Glutamatergic neuron (in vitro differentiated cells): ENCODE results near the gene SPIN1. TPM values are rescaled to one million over a fixed set of nuclear protein-coding genes. Genes with fewer than 3 reads are reported as not detected.

Experiments
- DNase-seq: peaks from one replicate; pipeline ENCODE4 v3.0.0; 2022
- H3K27ac Mint-ChIP-seq: one replicate; pipeline ENCODE4 v1.8.0; 2020; ENCODE audit warnings: mild to moderate bottlenecking, mixed read lengths, inconsistent platforms; ENCODE audit not compliant: unreplicated experiment
- H3K27me3 Mint-ChIP-seq: one replicate; pipeline ENCODE4 v1.8.0; 2020; ENCODE audit warnings: mild to moderate bottlenecking, moderate library complexity, mixed read lengths, inconsistent platforms; ENCODE audit not compliant: unreplicated experiment
- H3K36me3 Mint-ChIP-seq: one replicate; pipeline ENCODE4 v1.8.0; 2020; ENCODE audit warnings: mild to moderate bottlenecking, mixed read lengths, inconsistent platforms; ENCODE audit not compliant: unreplicated experiment
- H3K4me1 Mint-ChIP-seq: one replicate; pipeline ENCODE4 v1.8.0; 2020; ENCODE audit warnings: mild to moderate bottlenecking, low read depth, mixed read lengths, inconsistent platforms; ENCODE audit not compliant: unreplicated experiment
- H3K4me3 Mint-ChIP-seq: one replicate; pipeline ENCODE4 v1.8.0; 2020; ENCODE audit warnings: mild to moderate bottlenecking, mixed read lengths, inconsistent platforms; ENCODE audit not compliant: unreplicated experiment
- H3K9me3 Mint-ChIP-seq: one replicate; pipeline ENCODE4 v1.8.0; 2020; ENCODE audit warnings: mild to moderate bottlenecking, moderate library complexity, mixed read lengths, inconsistent platforms; ENCODE audit not compliant: unreplicated experiment
- total RNA-seq: library from RNA; stranded (reverse); fragmentation: NEBNext Ultra II Directional; extraction: Animal tissue kit (Norgen Biotek cat#: 25700); gene quantifications from one replicate; pipeline ENCODE4 v1.2.1, GENCODE V29; 2021; ENCODE audit not compliant: unreplicated experiment
- TF ChIP-seq, protein P1 (sequence below): fragments of 200-600 bp; sonication (generic); IDR thresholded peaks from one replicate; pipeline ENCODE4 v1.5.0; 2021; ENCODE audit not compliant: partially characterized antibody, unreplicated experiment

Gene SPIN1
- total RNA-seq, 1 donor from 2014 or later = 88.2 TPM

DNA sequence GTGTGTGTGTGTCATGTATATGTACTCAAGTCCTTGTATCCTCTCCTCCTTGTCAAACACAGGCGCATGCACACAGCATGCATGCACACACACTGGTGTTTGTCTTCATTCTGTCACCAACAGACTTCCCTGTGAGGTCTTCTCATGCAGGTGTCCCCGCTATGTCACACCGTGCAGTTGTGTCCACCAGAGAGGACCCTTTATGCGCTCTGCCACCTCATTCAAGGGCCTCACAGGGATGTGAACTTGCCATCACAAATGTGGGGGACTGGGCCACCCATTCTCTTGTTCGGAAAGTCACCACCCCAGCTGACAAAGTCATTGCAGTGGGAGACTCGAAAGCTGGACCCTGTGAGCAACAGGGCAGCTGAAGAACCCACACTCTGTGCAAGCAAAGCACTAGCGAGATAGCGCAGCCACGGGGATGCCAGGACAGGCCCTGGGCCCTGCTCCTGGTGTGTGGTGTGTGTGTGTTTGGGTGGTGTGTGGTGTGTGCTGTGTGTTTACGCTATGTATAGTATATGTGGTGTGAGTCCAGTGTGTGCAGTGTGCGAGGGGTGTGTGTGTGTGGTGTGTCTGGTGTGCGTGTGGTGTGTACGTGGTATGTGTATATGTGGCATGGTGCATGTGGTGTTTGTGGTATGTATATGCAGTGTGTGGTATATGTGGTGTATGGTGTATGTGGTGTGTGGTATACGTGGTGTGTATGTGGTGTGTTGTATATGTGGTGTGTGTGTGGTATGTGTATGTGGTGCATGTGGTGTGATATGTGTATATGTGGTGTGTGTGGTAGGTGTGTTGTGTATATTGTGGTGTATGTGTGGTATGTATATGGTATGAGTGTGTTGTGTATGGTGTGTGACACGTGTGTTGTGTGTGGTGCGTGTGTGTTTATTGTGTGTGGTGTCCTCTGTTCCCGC lies 115.9 kb downstream of the SPIN1 start:
- Mint-ChIP-seq H3K9me3 (peaks cover 5% of the 10 kb centered on the region), H3K27ac (no peak overlapping the region), H3K4me3 (no peak overlapping the region), H3K36me3 (peaks cover 5% of the 10 kb centered on the region), H3K4me1 (no peaks in the 10 kb centered on the region), H3K27me3 (peaks cover 2% of the 10 kb centered on the region)
- TF ChIP-seq, protein P1, sequence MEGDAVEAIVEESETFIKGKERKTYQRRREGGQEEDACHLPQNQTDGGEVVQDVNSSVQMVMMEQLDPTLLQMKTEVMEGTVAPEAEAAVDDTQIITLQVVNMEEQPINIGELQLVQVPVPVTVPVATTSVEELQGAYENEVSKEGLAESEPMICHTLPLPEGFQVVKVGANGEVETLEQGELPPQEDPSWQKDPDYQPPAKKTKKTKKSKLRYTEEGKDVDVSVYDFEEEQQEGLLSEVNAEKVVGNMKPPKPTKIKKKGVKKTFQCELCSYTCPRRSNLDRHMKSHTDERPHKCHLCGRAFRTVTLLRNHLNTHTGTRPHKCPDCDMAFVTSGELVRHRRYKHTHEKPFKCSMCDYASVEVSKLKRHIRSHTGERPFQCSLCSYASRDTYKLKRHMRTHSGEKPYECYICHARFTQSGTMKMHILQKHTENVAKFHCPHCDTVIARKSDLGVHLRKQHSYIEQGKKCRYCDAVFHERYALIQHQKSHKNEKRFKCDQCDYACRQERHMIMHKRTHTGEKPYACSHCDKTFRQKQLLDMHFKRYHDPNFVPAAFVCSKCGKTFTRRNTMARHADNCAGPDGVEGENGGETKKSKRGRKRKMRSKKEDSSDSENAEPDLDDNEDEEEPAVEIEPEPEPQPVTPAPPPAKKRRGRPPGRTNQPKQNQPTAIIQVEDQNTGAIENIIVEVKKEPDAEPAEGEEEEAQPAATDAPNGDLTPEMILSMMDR = no peak
- no peak for DNase-seq

DNA sequence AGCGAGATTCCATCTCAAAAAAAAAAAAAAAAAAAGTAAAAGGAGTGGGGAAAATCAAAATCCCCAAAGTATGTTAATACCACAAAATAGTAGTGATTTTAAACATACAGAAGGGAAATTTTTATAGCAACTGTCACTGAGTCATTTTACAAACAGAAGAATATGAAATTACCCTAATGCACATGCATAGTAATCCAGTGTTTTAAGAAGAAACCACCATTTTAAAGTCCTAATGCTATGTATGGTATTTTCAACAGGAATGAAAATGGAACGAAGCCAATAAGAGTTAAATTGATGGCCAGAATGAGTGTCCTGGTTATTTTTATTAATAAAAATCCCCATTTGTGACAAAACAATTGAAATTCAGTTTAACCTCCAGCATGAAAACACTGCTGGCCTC lies 120.1 kb downstream of the SPIN1 start:
- H3K27ac Mint-ChIP-seq = no peak overlapping the region
- TF ChIP-seq, protein P1 = no peak
- H3K27me3 Mint-ChIP-seq = peaks cover 2% of the 10 kb centered on the region
- H3K4me3 Mint-ChIP-seq = no peak overlapping the region
- peaks cover 5% of the 10 kb centered on the region for H3K9me3 Mint-ChIP-seq
- H3K4me1 Mint-ChIP-seq = no peaks in the 10 kb centered on the region
- DNase-seq = no peak
- peaks cover 5% of the 10 kb centered on the region for H3K36me3 Mint-ChIP-seq

DNA sequence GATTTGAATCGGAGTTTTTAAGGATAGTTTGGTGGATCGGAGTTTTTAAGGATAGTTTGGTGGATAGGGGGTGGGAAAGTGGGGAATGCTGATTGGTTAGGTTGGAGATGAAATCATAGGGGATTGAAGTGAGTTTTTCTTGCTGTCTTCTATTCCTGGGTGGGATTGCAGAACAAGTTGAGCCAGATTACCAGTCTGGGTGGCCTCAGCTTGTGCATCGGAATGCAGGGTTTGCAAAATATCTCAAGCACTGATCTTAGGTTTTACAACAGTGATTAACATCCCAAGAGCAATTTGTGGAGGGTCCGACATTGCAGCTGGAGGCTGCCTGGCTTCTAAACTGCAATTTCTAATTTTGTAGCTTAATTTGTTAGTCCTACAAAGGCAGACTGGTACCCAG lies 123.7 kb downstream of the SPIN1 start:
- Mint-ChIP-seq H3K27ac (no peak overlapping the region), H3K4me1 (no peaks in the 10 kb centered on the region), H3K4me3 (no peak overlapping the region), H3K27me3 (no peaks in the 10 kb centered on the region), H3K9me3 (no peaks in the 10 kb centered on the region), H3K36me3 (peaks cover 5% of the 10 kb centered on the region)
- DNase-seq = no peak
- TF ChIP-seq, protein P1 = no peak

DNA sequence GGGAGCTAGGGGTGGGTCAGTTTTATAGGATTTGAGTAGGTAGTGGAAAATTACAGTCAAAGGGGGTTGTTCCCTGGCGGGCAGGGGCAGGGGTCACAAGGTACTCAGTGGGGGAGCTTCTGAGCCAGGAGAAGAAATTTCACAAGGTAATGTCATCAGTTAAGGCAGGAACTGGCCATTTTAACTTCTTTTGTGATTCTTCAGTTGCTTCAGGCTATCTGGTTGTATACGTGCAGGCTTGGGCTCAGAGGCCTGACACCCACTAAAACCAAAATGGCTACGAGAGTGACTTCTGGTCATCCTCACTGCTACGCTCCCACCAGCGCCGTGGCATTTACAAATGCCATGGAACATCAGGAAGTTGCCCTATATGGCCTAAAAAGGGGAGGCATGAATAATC lies 126.0 kb downstream of the SPIN1 start:
- Mint-ChIP-seq H3K27me3 (no peaks in the 10 kb centered on the region), H3K27ac (no peak overlapping the region), H3K4me3 (no peak overlapping the region), H3K36me3 (peaks cover 4% of the 10 kb centered on the region), H3K4me1 (no peaks in the 10 kb centered on the region), H3K9me3 (no peaks in the 10 kb centered on the region)
- TF ChIP-seq, protein P1 = no peak
- no peak for DNase-seq

DNA sequence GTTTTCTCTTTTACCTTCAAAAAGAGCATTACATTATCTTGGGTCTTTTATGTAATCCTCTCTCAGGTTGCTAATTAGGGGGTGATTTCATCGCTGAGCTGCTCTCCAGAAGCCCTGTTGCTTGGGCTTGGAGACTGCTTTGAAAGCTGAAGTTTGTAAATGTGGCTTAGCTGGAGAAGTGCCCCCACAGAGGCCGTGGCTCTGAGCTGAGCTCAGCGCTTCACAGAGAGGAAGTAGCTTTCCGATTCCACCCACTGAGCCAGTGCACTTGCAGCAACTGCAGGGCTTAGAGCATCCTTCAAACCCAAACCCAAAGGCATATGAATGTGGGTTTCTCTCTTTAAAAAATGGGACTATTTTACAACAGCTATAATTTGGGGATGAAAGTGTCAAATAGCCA lies 133.1 kb downstream of the SPIN1 start:
- no peak overlapping the region for H3K27ac Mint-ChIP-seq
- no peaks in the 10 kb centered on the region for H3K9me3 Mint-ChIP-seq
- H3K27me3 Mint-ChIP-seq = peaks cover 5% of the 10 kb centered on the region
- H3K36me3 Mint-ChIP-seq = peaks cover 4% of the 10 kb centered on the region
- H3K4me1 Mint-ChIP-seq = no peaks in the 10 kb centered on the region
- no peak overlapping the region for H3K4me3 Mint-ChIP-seq
- DNase-seq = no peak
- TF ChIP-seq, protein P1 = no peak
